GM12878 (cell line): Measurements from ENCODE around the gene SDK2. TPM values are rescaled to one million over a fixed set of nuclear protein-coding genes. Genes with fewer than 3 reads are reported as not detected.

ENCODE experiments used
- ATAC-seq: fragments of 200-7000 bp; cut with Tn5 transposase; 3 replicates; pipeline ENCODE4 v1.9.1; 2020; ENCODE audit warnings: mild to moderate bottlenecking, moderate library complexity
- BruUV-seq: library from RNA; stranded (reverse); fragments of 400-500 nt; replicated peaks from 2 replicates; lab custom pipeline; 2021; lab: Mats Ljungman, UMichigan
- CTCF ChIA-PET: fragments of 300-600 bp; sonication (Branson Sonifier 250); formaldehyde crosslinking; extraction: SDS; loops from one replicate; lab custom pipeline; 2021; ENCODE audit warnings: inconsistent platforms; lab: Yijun Ruan, JAX
- POLR2A ChIA-PET: fragments of 350-600 bp; formaldehyde crosslinking; extraction: SDS; loops from one replicate; lab custom pipeline; 2021; ENCODE audit warnings: inconsistent platforms; lab: Charles Lee
- RAD21 ChIA-PET: fragments of 300-600 bp; sonication (Branson Sonifier 250); formaldehyde crosslinking; loops from one replicate; lab custom pipeline; 2023; ENCODE audit warnings: antibody characterized with exemption; ENCODE audit not compliant: unreplicated experiment; lab: Charles Lee
- SMC1A ChIA-PET: fragments of 300-600 bp; sonication (Branson Sonifier 250); formaldehyde crosslinking; loops from one replicate; lab custom pipeline; 2023; ENCODE audit not compliant: unreplicated experiment, uncharacterized antibody; lab: Charles Lee
- DNase-seq: peaks from one replicate; pipeline ENCODE4 v3.0.0-alpha.2; 2011; ENCODE audit warnings: low read depth, low spot score
- FAIRE-seq: peaks from 3 replicates; lab custom pipeline; 2011; peaks lifted over from hg19 to GRCh38; lab: Jason Lieb, UNC
- H2AFZ ChIP-seq: 2 replicates; pipeline ENCODE4 v1.6.0; 2011; ENCODE audit warnings: low read depth, low read length, control low read depth; ENCODE audit not compliant: control insufficient read depth
- H3K27ac ChIP-seq: 2 replicates; pipeline ENCODE4 v1.5.1; 2011; ENCODE audit warnings: control low read depth; ENCODE audit not compliant: control insufficient read depth, insufficient read depth
- H3K27me3 ChIP-seq, 2 experiments: replicated peaks in 1 of 2; 2 replicates each; pipeline versions ENCODE4 v1.6.0 to v1.6.1; 2011; ENCODE audit warnings: low read length in 1 of 2; ENCODE audit not compliant: control insufficient read depth in 2 of 2, insufficient read depth in 2 of 2
- H3K36me3 ChIP-seq, 2 experiments: 2 replicates each; pipeline ENCODE4 v1.5.1; 2011; ENCODE audit warnings: low read length in 1 of 2; ENCODE audit not compliant: control insufficient read depth in 2 of 2, insufficient read depth in 2 of 2
- H3K4me1 ChIP-seq: 2 replicates; pipeline ENCODE4 v1.6.1; 2011; ENCODE audit warnings: mild to moderate bottlenecking, low read length, moderate library complexity, mixed read lengths; ENCODE audit not compliant: control insufficient read depth, insufficient read depth
- H3K4me2 ChIP-seq: 2 replicates; pipeline ENCODE4 v1.6.0; 2011; ENCODE audit warnings: control low read depth; ENCODE audit not compliant: control insufficient read depth, insufficient read depth
- H3K4me3 ChIP-seq: fragments of 200-600 bp; sonication (generic); 2 replicates; pipeline ENCODE4 v1.5.1; 2016
- H3K79me2 ChIP-seq: 2 replicates; pipeline ENCODE4 v1.6.0; 2011; ENCODE audit warnings: low read length; ENCODE audit not compliant: control insufficient read depth, insufficient read depth
- H3K9ac ChIP-seq: 2 replicates; pipeline ENCODE4 v1.8.0; 2011; ENCODE audit warnings: low read length, control low read depth, mixed read lengths; ENCODE audit not compliant: control insufficient read depth, insufficient read depth
- H3K9me3 ChIP-seq: replicated peaks from 3 replicates; pipeline ENCODE4 v1.5.1; 2011; ENCODE audit warnings: mild to moderate bottlenecking, low read length; ENCODE audit not compliant: control insufficient read depth, insufficient read depth
- H4K20me1 ChIP-seq: 2 replicates; pipeline ENCODE4 v1.6.0; 2011; ENCODE audit not compliant: control insufficient read depth, insufficient read depth
- PBX3 ChIP-seq: IDR thresholded peaks from 2 replicates; pipeline ENCODE4 v1.6.1; 2011; ENCODE audit warnings: mild to moderate bottlenecking, low read depth, low read length, moderate library complexity; ENCODE audit not compliant: insufficient replicate concordance
- POU2F2 ChIP-seq: IDR thresholded peaks from 3 replicates; pipeline ENCODE4 v1.6.1; 2011; ENCODE audit warnings: low read depth, mild to moderate bottlenecking, low read length, borderline replicate concordance
- SMAD1 ChIP-seq: fragments of 450-650 bp; IDR thresholded peaks from 2 replicates; pipeline ENCODE4 v1.6.1; 2018; ENCODE audit warnings: mild to moderate bottlenecking, low read depth; ENCODE audit not compliant: partially characterized antibody
- SREBF1 ChIP-seq: IDR thresholded peaks from 2 replicates; pipeline ENCODE4 v1.6.1; 2012; ENCODE audit warnings: mild to moderate bottlenecking, low read length
- STAT1 ChIP-seq: fragments of 450-650 bp; conservative IDR thresholded peaks from 2 replicates; pipeline ENCODE4 v1.6.1; 2014; ENCODE audit warnings: antibody characterized with exemption, mild to moderate bottlenecking
- WRNIP1 ChIP-seq: IDR thresholded peaks from 2 replicates; pipeline ENCODE4 v1.6.1; 2011; ENCODE audit warnings: low read depth, low read length, improper control_type of control experiment, borderline replicate concordance
- WGBS: methylation state at CpG from one replicate; pipeline ENCODE4 v1.1.6; 2016; ENCODE audit warnings: low lambda C conversion rate; ENCODE audit not compliant: insufficient replicate concordance, insufficient coverage; ENCODE audit errors: missing lambda C conversion rate; 5-methylcytosine and 5-hydroxymethylcytosine counted together
- in situ Hi-C: fragments of 300-500 bp; cut with MboI; formaldehyde crosslinking; loops from 9 replicates; pipeline ENCODE4 v1.14.3; 2018; ENCODE audit warnings: mixed read lengths
- intact Hi-C: fragments of 100-400 bp; cut with micrococcal nuclease; formaldehyde crosslinking; loops from one replicate; pipeline ENCODE4 v1.14.2; 2022; ENCODE audit not compliant: unreplicated experiment
- polyA plus RNA-seq, 11 experiments: library from polyadenylated mRNA; depleted of rRNA in 4 of 11; unstranded in 6 of 11; stranded (reverse) in 5 of 11; fragments of >200 nt; fragmentation: Nextera tagmentation in 4 of 11; fragmentation: Illumina TruSeq in 1 of 11; extraction: Ambion mirVana in 4 of 11; extraction: Trizol in 1 of 11; gene quantifications; 1 replicate in 1 of 11; 2 replicates in 10 of 11; pipeline versions ENCODE4 v1.2.1 to v1.2.3, GENCODE V29; 2011 to 2016; ENCODE audit warnings: inconsistent platforms in 2 of 11, missing spikeins in 2 of 11, low read depth in 1 of 11
- total RNA-seq, 4 experiments: library from RNA; depleted of rRNA in 3 of 4; stranded (reverse); fragments of >200 nt in 3 of 4; fragmentation: Illumina TruSeq in 1 of 4; extraction: Trizol in 1 of 4; gene quantifications; 2 replicates each; pipeline versions ENCODE4 v1.2.1 to v1.2.3, GENCODE V29; 2013 to 2021
- TF ChIP-seq, protein P1 (sequence below): IDR thresholded peaks from 2 replicates; pipeline ENCODE4 v1.6.1; 2012; ENCODE audit warnings: mild to moderate bottlenecking, low read depth, low read length
- TF ChIP-seq, protein P2 (sequence below): fragments of 450-650 bp; formaldehyde crosslinking; IDR thresholded peaks from 2 replicates; pipeline ENCODE4 v1.5.0; 2022; ENCODE audit warnings: mild to moderate bottlenecking, missing genetic modification characterization

Gene SDK2
- total and polyA plus RNA-seq, 10 of the 15 experiments (the other 5 are each of a cell fraction or from before 2014, with no cell fraction given): 0.03 to 0.08 (median 0.03) TPM; not detected in 7

DNA sequence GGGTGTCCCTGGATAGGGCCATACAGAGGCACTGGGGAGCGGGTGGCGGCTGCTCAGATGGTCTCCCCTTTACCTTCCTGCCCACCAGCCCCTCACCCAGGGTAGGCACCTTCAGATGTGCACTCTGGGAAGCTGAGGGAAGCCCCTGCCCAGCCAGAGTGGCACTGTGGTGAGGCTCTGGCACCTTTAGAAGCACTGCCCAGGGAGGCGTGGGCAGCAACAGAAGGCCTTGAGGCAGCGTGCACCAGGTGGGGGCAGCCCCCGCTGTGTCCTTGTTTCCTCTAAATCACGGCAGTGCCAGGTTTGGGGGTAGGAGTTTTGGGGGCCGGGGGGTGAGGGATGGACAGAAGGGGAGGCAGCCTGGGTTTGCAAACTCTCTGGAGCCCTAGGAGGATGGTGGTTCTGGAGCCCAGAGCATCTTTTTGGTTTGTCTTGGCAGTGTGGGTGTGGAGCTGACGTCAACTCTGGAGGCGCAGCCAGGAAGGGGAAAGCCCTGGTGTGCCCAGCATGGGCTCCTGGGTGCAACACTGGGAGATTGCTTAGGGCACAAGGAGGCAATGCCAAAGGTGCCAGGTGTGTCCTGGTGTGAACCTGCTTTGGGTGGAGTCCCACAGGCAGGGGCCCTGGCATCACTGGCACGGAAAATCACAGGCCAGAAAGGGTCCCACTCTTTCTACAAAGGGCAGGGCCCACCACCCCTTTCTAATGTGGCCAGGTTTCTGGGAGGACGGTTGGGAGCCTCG, 309.3 kb downstream of the SDK2 start:
- no peak overlapping the region for H3K4me3 ChIP-seq
- intact Hi-C loops: no loop called here
- SMC1A ChIA-PET: no interaction called here
- H3K27ac ChIP-seq: no peak overlapping the region
- CTCF ChIA-PET: no interaction called here
- POLR2A ChIA-PET: no interaction called here
- H3K9me3 ChIP-seq: no peaks in the 10 kb centered on the region
- RAD21 ChIA-PET: no interaction called here
- H2AFZ ChIP-seq: no peak overlapping the region
- no peak for TF ChIP-seq PBX3
- TF ChIP-seq, protein P1, sequence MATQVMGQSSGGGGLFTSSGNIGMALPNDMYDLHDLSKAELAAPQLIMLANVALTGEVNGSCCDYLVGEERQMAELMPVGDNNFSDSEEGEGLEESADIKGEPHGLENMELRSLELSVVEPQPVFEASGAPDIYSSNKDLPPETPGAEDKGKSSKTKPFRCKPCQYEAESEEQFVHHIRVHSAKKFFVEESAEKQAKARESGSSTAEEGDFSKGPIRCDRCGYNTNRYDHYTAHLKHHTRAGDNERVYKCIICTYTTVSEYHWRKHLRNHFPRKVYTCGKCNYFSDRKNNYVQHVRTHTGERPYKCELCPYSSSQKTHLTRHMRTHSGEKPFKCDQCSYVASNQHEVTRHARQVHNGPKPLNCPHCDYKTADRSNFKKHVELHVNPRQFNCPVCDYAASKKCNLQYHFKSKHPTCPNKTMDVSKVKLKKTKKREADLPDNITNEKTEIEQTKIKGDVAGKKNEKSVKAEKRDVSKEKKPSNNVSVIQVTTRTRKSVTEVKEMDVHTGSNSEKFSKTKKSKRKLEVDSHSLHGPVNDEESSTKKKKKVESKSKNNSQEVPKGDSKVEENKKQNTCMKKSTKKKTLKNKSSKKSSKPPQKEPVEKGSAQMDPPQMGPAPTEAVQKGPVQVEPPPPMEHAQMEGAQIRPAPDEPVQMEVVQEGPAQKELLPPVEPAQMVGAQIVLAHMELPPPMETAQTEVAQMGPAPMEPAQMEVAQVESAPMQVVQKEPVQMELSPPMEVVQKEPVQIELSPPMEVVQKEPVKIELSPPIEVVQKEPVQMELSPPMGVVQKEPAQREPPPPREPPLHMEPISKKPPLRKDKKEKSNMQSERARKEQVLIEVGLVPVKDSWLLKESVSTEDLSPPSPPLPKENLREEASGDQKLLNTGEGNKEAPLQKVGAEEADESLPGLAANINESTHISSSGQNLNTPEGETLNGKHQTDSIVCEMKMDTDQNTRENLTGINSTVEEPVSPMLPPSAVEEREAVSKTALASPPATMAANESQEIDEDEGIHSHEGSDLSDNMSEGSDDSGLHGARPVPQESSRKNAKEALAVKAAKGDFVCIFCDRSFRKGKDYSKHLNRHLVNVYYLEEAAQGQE: no peak
- TF ChIP-seq, protein P2, sequence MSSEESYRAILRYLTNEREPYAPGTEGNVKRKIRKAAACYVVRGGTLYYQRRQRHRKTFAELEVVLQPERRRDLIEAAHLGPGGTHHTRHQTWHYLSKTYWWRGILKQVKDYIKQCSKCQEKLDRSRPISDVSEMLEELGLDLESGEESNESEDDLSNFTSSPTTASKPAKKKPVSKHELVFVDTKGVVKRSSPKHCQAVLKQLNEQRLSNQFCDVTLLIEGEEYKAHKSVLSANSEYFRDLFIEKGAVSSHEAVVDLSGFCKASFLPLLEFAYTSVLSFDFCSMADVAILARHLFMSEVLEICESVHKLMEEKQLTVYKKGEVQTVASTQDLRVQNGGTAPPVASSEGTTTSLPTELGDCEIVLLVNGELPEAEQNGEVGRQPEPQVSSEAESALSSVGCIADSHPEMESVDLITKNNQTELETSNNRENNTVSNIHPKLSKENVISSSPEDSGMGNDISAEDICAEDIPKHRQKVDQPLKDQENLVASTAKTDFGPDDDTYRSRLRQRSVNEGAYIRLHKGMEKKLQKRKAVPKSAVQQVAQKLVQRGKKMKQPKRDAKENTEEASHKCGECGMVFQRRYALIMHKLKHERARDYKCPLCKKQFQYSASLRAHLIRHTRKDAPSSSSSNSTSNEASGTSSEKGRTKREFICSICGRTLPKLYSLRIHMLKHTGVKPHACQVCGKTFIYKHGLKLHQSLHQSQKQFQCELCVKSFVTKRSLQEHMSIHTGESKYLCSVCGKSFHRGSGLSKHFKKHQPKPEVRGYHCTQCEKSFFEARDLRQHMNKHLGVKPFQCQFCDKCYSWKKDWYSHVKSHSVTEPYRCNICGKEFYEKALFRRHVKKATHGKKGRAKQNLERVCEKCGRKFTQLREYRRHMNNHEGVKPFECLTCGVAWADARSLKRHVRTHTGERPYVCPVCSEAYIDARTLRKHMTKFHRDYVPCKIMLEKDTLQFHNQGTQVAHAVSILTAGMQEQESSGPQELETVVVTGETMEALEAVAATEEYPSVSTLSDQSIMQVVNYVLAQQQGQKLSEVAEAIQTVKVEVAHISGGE: no peak
- TF ChIP-seq SMAD1: no peak
- TF ChIP-seq WRNIP1: no peak
- TF ChIP-seq STAT1: no peak
- no peak for TF ChIP-seq SREBF1
- no peak for TF ChIP-seq POU2F2
- no peaks in the 10 kb centered on the region for H4K20me1 ChIP-seq
- 33% methylated on average over 12 of the region's 12 CpGs for WGBS
- no peaks in the 10 kb centered on the region for H3K79me2 ChIP-seq
- H3K4me1 ChIP-seq: no peaks in the 10 kb centered on the region
- no TSS peak for BruUV-seq
- no peak overlapping the region for H3K4me2 ChIP-seq
- peak; percentile 65 for ATAC-seq
- no peaks in the 10 kb centered on the region for H3K36me3 ChIP-seq
- no peak for DNase-seq
- no peak for FAIRE-seq
- H3K27me3 ChIP-seq: no peaks in the 10 kb centered on the region
- in situ Hi-C loops: no loop called here
- H3K9ac ChIP-seq: no peak overlapping the region
